ENCODE data around the gene PCDHA8. TPM values are rescaled to one million over a fixed set of nuclear protein-coding genes. Genes with fewer than 3 reads are reported as not detected.
"Not testable (repeated sequence)": the region's sequence is repeated elsewhere in the genome, so short reads cannot be mapped to it uniquely, and the experiment has no call there.

PCDHA8 gene
- polyA plus RNA-seq, 12 donors, result 0.05 to 0.14 (median 0.07) TPM; not detected in 8

DNA sequence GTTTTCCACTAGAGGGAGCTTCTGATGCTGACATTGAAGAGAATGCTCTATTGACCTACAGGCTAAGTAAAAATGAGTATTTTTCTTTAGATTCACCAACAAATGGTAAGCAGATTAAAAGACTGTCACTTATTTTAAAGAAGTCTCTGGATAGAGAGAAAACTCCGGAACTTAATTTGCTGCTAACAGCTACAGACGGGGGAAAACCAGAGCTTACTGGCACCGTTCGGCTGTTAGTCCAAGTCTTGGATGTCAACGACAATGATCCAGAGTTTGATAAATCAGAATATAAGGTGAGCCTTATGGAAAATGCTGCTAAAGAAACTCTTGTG is 28.5 kb downstream of the PCDHA8 start:
- DNase-seq, result no peak

DNA sequence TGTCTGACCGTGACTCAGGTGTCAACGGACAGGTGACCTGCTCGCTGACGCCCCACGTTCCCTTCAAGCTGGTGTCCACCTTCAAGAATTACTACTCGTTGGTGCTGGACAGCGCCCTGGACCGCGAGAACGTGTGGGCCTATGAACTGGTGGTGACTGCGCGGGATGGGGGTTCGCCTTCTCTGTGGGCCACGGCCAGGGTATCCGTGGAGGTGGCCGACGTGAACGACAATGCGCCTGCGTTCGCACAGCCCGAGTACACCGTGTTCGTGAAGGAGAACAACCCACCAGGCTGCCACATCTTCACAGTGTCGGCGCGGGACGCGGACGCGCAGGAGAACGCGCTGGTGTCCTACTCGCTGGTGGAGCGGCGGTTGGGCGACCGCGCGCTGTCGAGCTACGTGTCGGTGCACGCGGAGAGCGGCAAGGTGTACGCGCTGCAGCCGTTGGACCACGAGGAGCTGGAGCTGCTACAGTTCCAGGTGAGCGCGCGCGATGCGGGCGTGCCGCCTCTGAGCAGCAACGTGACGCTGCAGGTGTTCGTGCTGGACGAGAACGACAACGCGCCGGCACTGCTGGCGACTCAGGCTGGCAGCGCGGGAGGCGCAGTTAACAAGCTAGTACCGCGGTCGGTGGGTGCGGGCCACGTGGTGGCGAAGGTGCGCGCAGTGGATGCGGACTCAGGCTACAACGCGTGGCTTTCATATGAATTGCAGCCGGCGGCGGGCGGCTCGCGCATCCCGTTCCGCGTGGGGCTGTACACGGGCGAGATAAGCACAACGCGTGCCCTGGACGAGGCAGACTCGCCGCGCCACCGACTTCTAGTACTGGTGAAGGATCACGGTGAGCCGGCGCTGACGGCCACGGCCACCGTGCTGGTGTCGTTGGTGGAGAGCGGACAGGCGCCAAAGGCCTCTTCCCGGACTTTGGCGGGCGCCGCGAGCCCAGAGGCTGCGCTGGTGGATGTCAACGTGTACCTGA is 29.5 kb downstream of the PCDHA8 start:
- no peak for DNase-seq

DNA sequence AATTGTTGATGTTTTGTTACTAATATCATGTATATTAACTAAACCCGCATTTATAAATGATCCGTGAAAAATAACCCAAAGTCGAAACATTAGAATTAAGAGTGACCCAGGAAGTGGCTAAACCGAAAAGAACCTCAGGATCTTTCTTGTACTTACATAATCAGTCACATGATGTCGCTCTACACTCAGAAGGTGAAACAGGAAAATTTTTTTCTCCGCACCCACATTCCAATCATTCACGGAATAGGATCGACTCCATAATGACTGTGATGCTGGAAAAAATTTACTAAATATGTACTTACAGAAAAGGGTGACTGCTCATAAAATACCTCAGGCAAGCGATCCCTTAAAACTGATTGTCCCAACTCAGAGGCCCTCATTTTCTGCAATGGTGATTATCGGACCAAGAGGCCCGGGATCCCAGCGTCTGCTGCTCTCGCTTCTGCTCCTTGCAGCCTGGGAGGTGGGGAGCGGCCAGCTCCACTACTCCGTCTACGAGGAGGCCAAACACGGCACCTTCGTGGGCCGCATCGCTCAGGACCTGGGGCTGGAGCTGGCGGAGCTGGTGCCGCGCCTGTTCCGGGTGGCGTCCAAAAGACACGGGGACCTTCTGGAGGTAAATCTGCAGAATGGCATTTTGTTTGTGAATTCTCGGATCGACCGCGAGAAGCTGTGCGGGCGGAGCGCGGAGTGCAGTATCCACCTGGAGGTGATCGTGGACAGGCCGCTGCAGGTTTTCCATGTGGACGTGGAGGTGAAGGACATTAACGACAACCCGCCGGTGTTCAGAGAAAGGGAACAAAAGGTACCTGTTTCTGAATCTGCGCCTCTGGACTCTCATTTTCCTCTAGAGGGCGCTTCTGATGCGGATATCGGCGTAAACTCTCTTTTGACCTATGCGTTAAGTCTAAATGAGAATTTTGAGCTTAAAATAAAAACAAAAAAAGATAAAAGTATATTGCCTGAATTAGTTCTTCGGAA is 34.4 kb downstream of the PCDHA8 start, which contains the start of gene PCDHA12:
Gene PCDHA12 (plus strand): TSS at position 224 of the 981 bp plus-strand sequence. CDS start 165 bp downstream, at position 389.
- no peak for DNase-seq

DNA sequence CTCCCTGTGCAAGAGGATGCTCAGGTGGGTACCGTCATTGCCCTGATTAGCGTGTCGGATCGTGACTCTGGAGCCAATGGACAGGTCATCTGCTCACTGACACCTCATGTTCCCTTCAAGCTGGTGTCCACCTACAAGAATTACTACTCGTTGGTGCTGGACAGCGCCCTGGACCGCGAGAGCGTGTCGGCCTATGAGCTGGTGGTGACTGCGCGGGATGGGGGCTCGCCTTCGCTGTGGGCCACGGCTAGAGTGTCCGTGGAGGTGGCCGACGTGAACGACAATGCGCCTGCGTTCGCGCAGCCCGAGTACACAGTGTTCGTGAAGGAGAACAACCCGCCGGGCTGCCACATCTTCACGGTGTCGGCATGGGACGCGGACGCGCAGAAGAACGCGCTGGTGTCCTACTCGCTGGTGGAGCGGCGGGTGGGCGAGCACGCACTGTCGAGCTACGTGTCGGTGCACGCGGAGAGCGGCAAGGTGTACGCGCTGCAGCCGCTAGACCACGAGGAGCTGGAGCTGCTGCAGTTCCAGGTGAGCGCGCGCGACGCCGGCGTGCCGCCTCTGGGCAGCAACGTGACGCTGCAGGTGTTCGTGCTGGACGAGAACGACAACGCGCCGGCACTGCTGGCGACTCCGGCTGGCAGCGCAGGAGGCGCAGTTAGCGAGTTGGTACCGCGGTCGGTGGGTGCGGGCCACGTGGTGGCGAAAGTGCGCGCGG is 35.7 kb downstream of the PCDHA8 start:
- not testable (repeated sequence) for DNase-seq

DNA sequence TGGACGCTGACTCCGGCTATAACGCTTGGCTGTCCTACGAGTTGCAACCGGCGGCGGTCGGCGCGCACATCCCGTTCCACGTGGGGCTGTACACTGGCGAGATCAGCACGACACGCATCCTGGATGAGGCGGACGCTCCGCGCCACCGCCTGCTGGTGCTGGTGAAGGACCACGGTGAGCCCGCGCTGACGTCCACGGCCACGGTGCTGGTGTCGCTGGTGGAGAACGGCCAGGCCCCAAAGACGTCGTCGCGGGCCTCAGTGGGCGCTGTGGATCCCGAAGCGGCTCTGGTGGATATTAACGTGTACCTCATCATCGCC is 36.2 kb downstream of the PCDHA8 start:
- DNase-seq, result no peak

DNA sequence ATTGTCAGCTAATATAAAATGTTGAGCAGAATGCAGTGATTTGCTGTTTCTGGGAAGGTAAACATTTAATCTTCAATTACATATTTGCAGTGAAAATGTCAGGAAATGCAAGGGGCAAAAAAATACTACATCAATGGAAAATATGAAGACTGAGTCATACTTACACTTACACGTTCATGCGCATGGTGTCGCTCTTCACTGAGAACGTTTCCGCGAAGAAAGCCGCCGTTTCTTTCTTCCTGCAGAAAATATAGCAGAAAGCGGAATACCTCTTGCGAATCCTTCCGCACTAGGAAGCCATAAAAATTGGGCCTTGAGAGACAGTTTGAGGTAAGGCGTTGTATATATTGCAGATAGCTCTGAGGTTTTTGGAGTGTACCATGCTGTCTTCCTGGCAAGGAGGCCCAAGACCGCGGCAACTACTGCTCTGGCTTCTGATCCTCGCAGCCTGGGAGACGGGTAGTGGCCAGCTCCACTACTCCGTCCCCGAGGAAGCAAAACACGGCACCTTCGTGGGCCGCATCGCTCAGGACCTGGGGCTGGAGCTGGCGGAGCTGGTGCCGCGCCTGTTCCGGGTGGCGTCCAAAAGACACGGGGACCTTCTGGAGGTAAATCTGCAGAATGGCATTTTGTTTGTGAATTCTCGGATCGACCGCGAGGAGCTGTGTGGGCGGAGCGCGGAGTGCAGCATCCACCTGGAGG is 41.1 kb downstream of the PCDHA8 start, which contains the start of gene PCDHA13:
Gene PCDHA13 (plus strand): TSS at position 236 of the 702 bp plus-strand sequence. CDS start 145 bp downstream, at position 381.
- no peak for DNase-seq

DNA sequence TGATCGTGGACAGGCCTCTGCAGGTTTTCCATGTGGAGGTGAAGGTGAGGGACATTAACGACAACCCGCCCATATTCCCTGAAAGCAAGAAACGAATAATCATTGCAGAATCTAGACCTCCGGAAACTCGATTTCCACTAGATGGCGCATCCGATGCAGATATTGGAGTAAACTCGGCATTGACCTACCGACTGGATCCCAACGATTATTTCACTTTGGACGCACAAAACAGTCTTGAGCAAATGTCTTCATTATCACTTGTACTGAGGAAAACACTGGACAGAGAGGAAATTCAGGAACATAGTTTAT is 41.6 kb downstream of the PCDHA8 start:
- DNase-seq, result no peak

DNA sequence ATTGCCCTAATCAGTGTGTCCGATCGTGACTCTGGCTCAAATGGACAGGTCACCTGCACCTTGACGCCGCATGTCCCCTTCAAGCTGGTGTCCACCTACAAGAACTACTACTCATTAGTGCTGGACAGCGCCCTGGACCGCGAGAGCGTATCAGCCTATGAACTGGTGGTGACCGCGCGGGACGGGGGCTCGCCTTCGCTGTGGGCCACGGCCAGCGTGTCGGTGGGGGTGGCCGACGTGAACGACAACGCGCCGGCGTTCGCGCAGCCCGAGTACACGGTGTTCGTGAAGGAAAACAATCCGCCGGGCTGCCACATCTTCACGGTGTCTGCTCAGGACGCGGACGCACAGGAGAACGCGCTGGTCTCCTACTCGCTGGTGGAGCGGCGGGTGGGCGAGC is 42.4 kb downstream of the PCDHA8 start:
- no peak for DNase-seq

DNA sequence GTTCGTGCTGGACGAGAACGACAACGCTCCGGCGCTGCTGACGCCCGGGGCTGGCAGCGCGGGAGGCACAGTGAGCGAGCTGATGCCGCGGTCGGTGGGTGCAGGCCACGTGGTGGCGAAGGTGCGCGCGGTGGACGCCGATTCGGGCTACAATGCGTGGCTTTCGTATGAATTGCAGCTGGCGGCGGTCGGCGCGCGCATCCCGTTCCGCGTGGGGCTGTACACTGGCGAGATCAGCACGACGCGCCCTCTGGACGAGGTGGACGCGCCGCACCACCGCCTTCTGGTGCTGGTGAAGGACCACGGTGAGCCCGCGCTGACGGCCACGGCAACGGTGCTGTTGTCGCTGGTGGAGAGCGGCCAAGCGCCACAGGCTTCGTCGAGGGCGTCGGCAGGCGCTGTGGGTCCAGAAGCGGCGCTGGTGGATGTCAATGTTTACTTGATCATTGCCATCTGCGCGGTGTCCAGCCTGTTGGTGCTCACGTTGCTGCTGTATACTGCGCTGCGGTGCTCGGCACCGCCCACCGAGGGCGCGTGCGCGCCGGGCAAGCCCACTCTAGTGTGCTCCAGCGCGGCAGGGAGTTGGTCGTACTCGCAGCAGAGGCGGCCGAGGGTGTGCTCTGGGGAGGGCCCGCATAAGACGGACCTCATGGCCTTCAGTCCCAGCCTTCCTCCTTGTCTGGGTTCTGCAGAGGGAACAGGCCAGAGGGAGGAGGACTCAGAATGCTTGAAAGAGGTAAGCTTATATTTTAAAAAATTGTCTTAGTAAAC is 43.1 kb downstream of the PCDHA8 start:
- DNase-seq, result no peak

Other genes with a start within 250 kb of the PCDHA8 start
- 10 to 100 TPM in 11 of 12 donors, not detected in 1; 14.9 to 25.8 (median 17.4) TPM for gene CD14, start 208.0 kb upstream of the PCDHA8 start, polyA plus RNA-seq (ENCODE audit: insufficient read length in 12 of 12)
- 10 to 100 TPM in 4 of 12 donors, 1 to 10 TPM in 7, not detected in 1; 6.0 to 21.9 (median 8.0) TPM for gene TMCO6, start 201.7 kb upstream of the PCDHA8 start, polyA plus RNA-seq (ENCODE audit: insufficient read length in 12 of 12)
- 10 to 100 TPM in 11 of 12 donors, not detected in 1; 28.6 to 63.2 (median 52.0) TPM for gene NDUFA2, start 193.6 kb upstream of the PCDHA8 start, polyA plus RNA-seq (ENCODE audit: insufficient read length in 12 of 12)
- 100 to 1,000 TPM in 4 of 12 donors, 10 to 100 TPM in 7, not detected in 1; 83.7 to 175 (median 93.7) TPM for gene IK, start 193.4 kb upstream of the PCDHA8 start, polyA plus RNA-seq (ENCODE audit: insufficient read length in 12 of 12)
- 10 to 100 TPM in 11 of 12 donors, not detected in 1; 11.1 to 17.2 (median 13.0) TPM for gene WDR55, start 176.3 kb upstream of the PCDHA8 start, polyA plus RNA-seq (ENCODE audit: insufficient read length in 12 of 12)
- under 1 TPM in 4 of 12 donors, not detected in 8; 0.09 to 0.27 (median 0.22) TPM for gene DND1, start 167.6 kb upstream of the PCDHA8 start, polyA plus RNA-seq (ENCODE audit: insufficient read length in 12 of 12)
- 10 to 100 TPM in 11 of 12 donors, not detected in 1; 28.7 to 58.3 (median 48.2) TPM for gene HARS1, start 149.8 kb upstream of the PCDHA8 start, polyA plus RNA-seq (ENCODE audit: insufficient read length in 12 of 12)
- gene HARS2, start 149.7 kb upstream of the PCDHA8 start, polyA plus RNA-seq (ENCODE audit: insufficient read length in 12 of 12), result 10 to 100 TPM in 11 of 12 donors, not detected in 1; 23.0 to 36.9 (median 26.0) TPM
- gene ZMAT2, start 140.7 kb upstream of the PCDHA8 start, polyA plus RNA-seq (ENCODE audit: insufficient read length in 12 of 12), result 100 to 1,000 TPM in 1 of 12 donors, 10 to 100 TPM in 10, not detected in 1; 74.3 to 102 (median 83.6) TPM
- gene PCDHA1, start 55.0 kb upstream of the PCDHA8 start, polyA plus RNA-seq (ENCODE audit: insufficient read length in 12 of 12), result under 1 TPM in 4 of 12 donors, not detected in 8; 0.04 to 0.12 (median 0.07) TPM
- gene PCDHA2, start 46.3 kb upstream of the PCDHA8 start, polyA plus RNA-seq (ENCODE audit: insufficient read length in 12 of 12), result under 1 TPM in 7 of 12 donors, not detected in 5; 0.04 to 0.16 (median 0.10) TPM
- under 1 TPM in 10 of 12 donors, not detected in 2; 0.09 to 0.48 (median 0.18) TPM for gene PCDHA3, start 40.1 kb upstream of the PCDHA8 start, polyA plus RNA-seq (ENCODE audit: insufficient read length in 12 of 12)
- gene PCDHA4, start 34.1 kb upstream of the PCDHA8 start, polyA plus RNA-seq (ENCODE audit: insufficient read length in 12 of 12), result under 1 TPM in 10 of 12 donors, not detected in 2; 0.16 to 0.39 (median 0.31) TPM
- under 1 TPM in 6 of 12 donors, not detected in 6; 0.04 to 0.19 (median 0.09) TPM for gene PCDHA5, start 19.6 kb upstream of the PCDHA8 start, polyA plus RNA-seq (ENCODE audit: insufficient read length in 12 of 12)
- under 1 TPM in 9 of 12 donors, not detected in 3; 0.07 to 0.50 (median 0.17) TPM for gene PCDHA6, start 13.2 kb upstream of the PCDHA8 start, polyA plus RNA-seq (ENCODE audit: insufficient read length in 12 of 12)
- under 1 TPM in 9 of 12 donors, not detected in 3; 0.05 to 0.28 (median 0.17) TPM for gene PCDHA7, start 6.9 kb upstream of the PCDHA8 start, polyA plus RNA-seq (ENCODE audit: insufficient read length in 12 of 12)
- under 1 TPM in 6 of 12 donors, not detected in 6; 0.03 to 0.07 (median 0.03) TPM for gene PCDHA9, start 7.2 kb downstream of the PCDHA8 start, polyA plus RNA-seq (ENCODE audit: insufficient read length in 12 of 12)
- gene PCDHA10, start 14.7 kb downstream of the PCDHA8 start, polyA plus RNA-seq (ENCODE audit: insufficient read length in 12 of 12), result under 1 TPM in 10 of 12 donors, not detected in 2; 0.04 to 0.25 (median 0.10) TPM
- under 1 TPM in 7 of 12 donors, not detected in 5; 0.05 to 0.38 (median 0.14) TPM for gene PCDHA11, start 27.8 kb downstream of the PCDHA8 start, polyA plus RNA-seq (ENCODE audit: insufficient read length in 12 of 12)
- gene PCDHA12, start 34.1 kb downstream of the PCDHA8 start, polyA plus RNA-seq (ENCODE audit: insufficient read length in 12 of 12), result under 1 TPM in 6 of 12 donors, not detected in 6; 0.04 to 0.28 (median 0.06) TPM
- gene PCDHA13, start 40.9 kb downstream of the PCDHA8 start, polyA plus RNA-seq (ENCODE audit: insufficient read length in 12 of 12), result 1 to 10 TPM in 1 of 12 donors, under 1 TPM in 7, not detected in 4; 0.03 to 2.8 (median 0.06) TPM
- gene PCDHAC1, start 85.1 kb downstream of the PCDHA8 start, polyA plus RNA-seq (ENCODE audit: insufficient read length in 12 of 12), result under 1 TPM in 10 of 12 donors, not detected in 2; 0.07 to 0.51 (median 0.16) TPM
- gene PCDHAC2, start 125.3 kb downstream of the PCDHA8 start, polyA plus RNA-seq (ENCODE audit: insufficient read length in 12 of 12), result 1 to 10 TPM in 6 of 12 donors, under 1 TPM in 4, not detected in 2; 0.66 to 9.4 (median 1.1) TPM
- gene PCDHB1, start 210.2 kb downstream of the PCDHA8 start, polyA plus RNA-seq (ENCODE audit: insufficient read length in 12 of 12), result under 1 TPM in 10 of 12 donors, not detected in 2; 0.05 to 0.23 (median 0.11) TPM